ENCODE data around the gene PDF. TPM values are rescaled to one million over a fixed set of nuclear protein-coding genes. Genes with fewer than 3 reads are reported as not detected.
A peak's percentile ranks its signal among the peaks of the same experiment; 100 is the strongest.

PDF gene
- total RNA-seq, 4 donors from 2014 or later: 17.7 to 20.1 (median 18.1) TPM

DNA sequence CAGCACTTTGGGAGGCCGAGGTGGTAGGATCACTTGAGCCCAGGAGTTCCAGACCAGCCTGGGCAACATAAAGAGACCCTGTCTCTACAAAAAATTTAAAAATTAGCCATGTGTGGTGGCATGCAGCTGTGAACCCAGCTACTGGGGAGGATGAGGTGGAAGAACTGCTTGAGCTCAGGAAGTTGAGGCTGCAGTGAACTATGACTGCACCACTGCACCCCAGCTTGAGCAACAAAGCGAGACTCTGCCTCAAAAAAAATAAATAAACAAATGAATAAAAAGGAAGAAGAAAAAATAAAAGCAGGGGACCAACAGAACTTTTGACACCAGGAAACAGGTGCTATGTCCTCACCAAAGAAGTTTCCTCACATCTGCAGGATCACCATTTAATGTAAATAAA, 41.2 kb upstream of the PDF start:
- intact Hi-C loops (cut with DNase I; ENCODE audit: low total_unique reads): no loop called here
- DNase-seq (ENCODE audit: low spot score in 2 of 2): no peak
- 94 to 96% methylated on average over 2 of the region's 2 CpGs for WGBS, 2 donors
- no peak for TF ChIP-seq POLR2A (IDR thresholded peaks at IDR 0.05)
- TF ChIP-seq, protein P1, sequence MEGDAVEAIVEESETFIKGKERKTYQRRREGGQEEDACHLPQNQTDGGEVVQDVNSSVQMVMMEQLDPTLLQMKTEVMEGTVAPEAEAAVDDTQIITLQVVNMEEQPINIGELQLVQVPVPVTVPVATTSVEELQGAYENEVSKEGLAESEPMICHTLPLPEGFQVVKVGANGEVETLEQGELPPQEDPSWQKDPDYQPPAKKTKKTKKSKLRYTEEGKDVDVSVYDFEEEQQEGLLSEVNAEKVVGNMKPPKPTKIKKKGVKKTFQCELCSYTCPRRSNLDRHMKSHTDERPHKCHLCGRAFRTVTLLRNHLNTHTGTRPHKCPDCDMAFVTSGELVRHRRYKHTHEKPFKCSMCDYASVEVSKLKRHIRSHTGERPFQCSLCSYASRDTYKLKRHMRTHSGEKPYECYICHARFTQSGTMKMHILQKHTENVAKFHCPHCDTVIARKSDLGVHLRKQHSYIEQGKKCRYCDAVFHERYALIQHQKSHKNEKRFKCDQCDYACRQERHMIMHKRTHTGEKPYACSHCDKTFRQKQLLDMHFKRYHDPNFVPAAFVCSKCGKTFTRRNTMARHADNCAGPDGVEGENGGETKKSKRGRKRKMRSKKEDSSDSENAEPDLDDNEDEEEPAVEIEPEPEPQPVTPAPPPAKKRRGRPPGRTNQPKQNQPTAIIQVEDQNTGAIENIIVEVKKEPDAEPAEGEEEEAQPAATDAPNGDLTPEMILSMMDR (IDR thresholded peaks at IDR 0.05): no peak
- no peak overlapping the region for H3K4me3 ChIP-seq (ENCODE audit: low read depth, poor library complexity, severe bottlenecking)

DNA sequence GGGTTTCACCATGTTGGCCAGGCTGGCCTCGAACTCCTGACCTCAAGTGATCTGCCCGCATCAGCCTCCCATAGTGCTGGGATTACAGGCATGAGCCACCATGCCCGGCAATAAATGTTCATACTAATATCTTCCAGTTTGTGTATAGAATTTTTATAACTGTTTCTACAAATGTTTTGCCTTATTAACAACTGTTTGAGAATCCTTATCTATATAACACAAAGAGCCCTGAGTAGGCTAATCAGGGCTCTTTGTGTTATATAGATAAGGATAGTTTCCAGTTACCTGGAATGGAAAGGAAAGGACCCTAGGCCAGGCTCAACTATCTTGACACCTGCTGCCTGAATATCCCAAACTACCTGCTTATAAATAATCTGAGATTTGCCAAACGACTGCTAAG, 38.5 kb upstream of the PDF start:
- H3K4me3 ChIP-seq (ENCODE audit: low read depth, poor library complexity, severe bottlenecking): no peak overlapping the region
- peak in 1 of 2 donors; percentile 20 for DNase-seq (ENCODE audit: low spot score in 2 of 2)
- TF ChIP-seq, protein P1 (IDR thresholded peaks at IDR 0.05): no peak
- no peak for TF ChIP-seq POLR2A (IDR thresholded peaks at IDR 0.05)
- WGBS, 2 donors: 94 to 98% methylated on average over 4 of the region's 4 CpGs
- intact Hi-C loops (cut with DNase I; ENCODE audit: low total_unique reads): no loop called here

DNA sequence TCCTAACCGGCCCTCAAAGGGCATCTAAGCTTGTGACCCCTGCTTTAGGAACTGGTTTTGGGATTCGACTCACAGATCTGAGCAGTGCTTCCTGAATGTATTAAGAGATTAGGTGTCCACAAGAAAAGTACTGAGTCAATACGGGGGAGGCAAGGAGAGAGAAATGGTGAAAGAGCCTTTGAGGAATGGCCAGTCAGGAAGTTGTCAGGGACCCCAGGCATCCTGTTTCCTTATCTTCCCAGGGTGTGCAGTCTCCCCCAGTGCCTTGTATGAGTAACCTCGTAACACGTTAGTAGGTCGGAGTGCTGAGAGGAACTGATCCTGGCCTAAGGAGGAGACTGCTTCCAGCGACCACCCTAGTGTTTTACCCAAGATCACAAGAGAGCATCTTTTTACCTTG, 37.6 kb upstream of the PDF start:
- TF ChIP-seq, protein P1 (IDR thresholded peaks at IDR 0.05): no peak
- no peak for TF ChIP-seq POLR2A (IDR thresholded peaks at IDR 0.05)
- intact Hi-C loops (cut with DNase I; ENCODE audit: low total_unique reads): no loop called here
- 86% methylated on average over 7 of the region's 7 CpGs for WGBS, 2 donors
- peak in 1 of 2 donors; percentile 4 for DNase-seq (ENCODE audit: low spot score in 2 of 2)
- no peak overlapping the region for H3K4me3 ChIP-seq (ENCODE audit: low read depth, poor library complexity, severe bottlenecking)

DNA sequence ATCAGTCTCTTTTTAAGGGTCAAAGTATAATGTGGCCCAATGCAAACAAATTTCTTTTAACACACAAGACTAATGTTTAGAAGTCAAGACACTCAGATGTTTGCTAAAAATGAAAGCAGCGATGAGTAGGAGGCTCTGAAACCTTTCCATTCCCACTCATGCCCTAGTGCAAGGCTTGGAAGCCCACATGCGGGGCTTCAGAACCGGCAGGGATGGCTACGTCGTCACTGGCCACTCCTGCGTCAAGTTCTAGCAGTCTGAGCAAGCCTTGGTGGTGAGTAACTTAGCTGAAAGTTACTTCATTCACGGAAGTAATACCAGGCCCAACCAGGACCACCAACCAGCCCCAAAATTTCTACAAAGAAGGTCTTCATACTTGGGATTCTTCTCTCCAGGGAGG, 36.0 kb upstream of the PDF start:
- no peak for DNase-seq (ENCODE audit: low spot score in 2 of 2)
- 85 to 96% methylated on average over 7 of the region's 7 CpGs for WGBS, 2 donors
- intact Hi-C loops (cut with DNase I; ENCODE audit: low total_unique reads): no loop called here
- TF ChIP-seq, protein P1 (IDR thresholded peaks at IDR 0.05): no peak
- no peak for TF ChIP-seq POLR2A (IDR thresholded peaks at IDR 0.05)
- no peak overlapping the region for H3K4me3 ChIP-seq (ENCODE audit: low read depth, poor library complexity, severe bottlenecking)

DNA sequence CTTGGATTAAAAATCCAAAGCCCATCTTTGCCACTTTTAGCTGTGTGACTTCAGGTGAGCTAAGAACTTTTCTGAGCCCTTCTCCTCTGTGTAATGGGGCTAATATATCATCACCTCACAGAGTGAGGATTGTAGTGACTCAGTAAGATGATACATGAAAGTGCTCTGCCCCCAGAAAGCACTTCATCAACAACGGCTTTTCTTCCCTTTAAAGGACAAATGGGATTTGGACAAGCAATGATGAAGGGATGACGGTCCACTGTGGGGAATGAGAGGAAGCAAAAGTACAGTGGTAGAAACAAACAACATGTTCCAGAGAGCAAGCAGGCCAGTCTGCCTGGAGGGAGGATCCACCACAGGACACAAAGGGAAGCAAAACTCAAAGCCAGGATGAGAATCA, 35.5 kb upstream of the PDF start:
- intact Hi-C loops (cut with DNase I; ENCODE audit: low total_unique reads): no loop called here
- WGBS, 2 donors: 85 to 86% methylated on average over 2 of the region's 2 CpGs
- no peak for DNase-seq (ENCODE audit: low spot score in 2 of 2)

DNA sequence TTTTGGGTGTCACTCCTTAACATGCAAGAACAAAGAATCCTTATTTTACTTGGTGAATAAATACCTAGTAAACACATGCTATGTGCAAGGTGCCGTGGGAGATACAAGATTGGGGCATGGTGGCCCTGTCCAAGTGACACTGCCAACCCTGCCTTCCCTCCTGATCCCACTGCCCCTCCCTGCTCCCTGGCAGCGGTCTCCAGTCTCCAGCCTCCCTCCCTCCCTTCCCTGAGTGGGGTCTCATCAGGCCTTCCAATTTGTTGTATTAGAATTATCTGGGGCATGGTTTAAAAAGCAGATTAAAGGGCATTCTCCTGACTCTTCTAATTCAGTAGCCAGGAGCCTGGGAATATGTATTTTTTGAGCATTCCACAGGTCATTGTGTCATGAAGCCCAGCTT, 33.7 kb upstream of the PDF start:
- 91 to 94% methylated on average over 2 of the region's 2 CpGs for WGBS, 2 donors
- no peak for DNase-seq (ENCODE audit: low spot score in 2 of 2)
- no peak for TF ChIP-seq POLR2A (IDR thresholded peaks at IDR 0.05)
- TF ChIP-seq, protein P1 (IDR thresholded peaks at IDR 0.05): no peak
- intact Hi-C loops (cut with DNase I; ENCODE audit: low total_unique reads): no loop called here
- no peak overlapping the region for H3K4me3 ChIP-seq (ENCODE audit: low read depth, poor library complexity, severe bottlenecking)

More for the DNA sequence above, 35.5 kb upstream of the PDF start:
- H3K4me3 ChIP-seq (ENCODE audit: low read depth, poor library complexity, severe bottlenecking): no peak overlapping the region
- TF ChIP-seq, protein P1 (IDR thresholded peaks at IDR 0.05): no peak
- no peak for TF ChIP-seq POLR2A (IDR thresholded peaks at IDR 0.05)
